SH-SY5Y (cell line): Measurements from ENCODE around the gene LRRC7.

Experiments used
- GATA2 ChIP-seq: IDR thresholded peaks from 2 replicates; pipeline ENCODE4 v1.6.1; 2011; ENCODE audit warnings: mild to moderate bottlenecking, low read depth, low read length
- GATA3 ChIP-seq: IDR thresholded peaks from 2 replicates; pipeline ENCODE4 v1.6.1; 2011; ENCODE audit warnings: low read depth, mild to moderate bottlenecking, low read length, moderate library complexity

DNA sequence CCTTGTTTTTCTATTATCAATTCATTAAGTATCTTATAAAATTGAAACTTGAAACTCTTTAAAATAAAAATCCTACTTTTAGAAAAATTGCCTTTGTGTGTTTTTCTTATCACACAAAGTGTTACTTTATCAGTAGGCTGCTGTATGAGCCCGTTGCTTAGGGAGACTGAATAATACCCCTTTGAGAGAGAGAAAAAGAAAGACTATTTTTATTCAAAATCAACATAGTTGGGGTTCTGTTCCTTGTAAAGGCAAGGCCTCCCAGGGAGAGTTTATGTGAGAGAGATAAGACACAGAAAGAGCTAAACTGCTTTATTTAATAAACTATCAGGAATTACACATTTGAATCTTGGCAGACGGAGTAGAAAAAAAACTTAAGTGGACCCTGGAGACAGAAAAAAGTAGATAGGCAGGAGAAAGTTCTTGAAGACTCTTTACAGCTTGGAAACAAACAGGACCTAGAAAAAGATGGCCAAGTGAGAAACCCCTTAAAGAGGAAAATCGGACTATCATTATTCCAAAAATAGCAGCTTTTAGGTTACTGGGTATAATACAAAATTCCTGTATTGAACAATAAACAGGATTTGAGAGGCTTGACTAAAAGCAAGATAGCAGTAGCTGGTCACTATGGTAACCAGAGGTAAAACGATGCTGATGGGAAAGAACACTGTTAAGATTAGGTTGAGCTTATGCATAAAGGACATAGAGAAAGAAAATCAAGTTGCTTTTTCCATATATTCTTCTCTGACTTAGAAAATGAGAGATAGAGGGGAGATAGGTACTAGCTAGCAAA is 170.9 kb downstream of the LRRC7 start:
- TF ChIP-seq GATA2 = no peak
- no peak for TF ChIP-seq GATA3
